ENCODE data around the gene SYCP2.

SYCP2 gene

DNA sequence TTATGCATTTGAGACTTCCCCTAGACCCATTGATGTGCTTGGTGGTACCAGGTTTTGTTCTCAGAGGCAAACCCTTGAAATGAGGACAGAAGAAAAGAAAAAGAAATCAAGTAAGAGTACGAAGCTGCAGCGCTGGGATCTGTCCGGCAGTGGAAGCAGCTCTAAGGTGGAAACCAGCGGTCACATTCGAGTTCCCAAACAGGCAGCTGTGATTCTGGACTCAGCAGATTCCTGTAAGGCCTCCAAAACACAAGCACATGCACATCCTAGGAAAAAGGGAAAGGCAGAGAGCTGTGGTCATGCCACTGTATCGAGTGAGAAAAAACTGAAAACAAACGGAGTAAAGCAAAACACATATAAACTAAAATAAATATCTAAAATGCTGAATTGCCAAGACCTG, 11.3 kb upstream of the SYCP2 start:
- peak; percentile 22 for DNase-seq

DNA sequence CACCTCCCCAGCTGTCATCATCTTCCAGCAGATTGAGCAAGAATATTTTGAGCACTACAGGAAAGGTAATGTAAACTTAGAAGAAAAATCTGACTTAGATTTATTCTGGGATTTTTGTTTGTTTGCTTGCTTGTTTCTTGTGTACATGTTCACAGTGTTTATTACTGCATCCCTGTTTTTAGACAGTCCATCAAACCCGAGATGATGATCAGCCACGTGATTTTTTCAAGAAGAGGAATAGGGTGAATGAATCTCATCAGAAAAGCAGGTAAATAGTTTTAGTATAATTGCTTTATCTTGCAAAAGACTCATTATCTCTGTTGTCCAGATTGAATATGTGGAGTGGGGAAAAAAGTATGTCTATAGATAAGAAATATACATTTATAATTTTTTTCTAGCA, 8.8 kb upstream of the SYCP2 start:
- DNase-seq: no peak

DNA sequence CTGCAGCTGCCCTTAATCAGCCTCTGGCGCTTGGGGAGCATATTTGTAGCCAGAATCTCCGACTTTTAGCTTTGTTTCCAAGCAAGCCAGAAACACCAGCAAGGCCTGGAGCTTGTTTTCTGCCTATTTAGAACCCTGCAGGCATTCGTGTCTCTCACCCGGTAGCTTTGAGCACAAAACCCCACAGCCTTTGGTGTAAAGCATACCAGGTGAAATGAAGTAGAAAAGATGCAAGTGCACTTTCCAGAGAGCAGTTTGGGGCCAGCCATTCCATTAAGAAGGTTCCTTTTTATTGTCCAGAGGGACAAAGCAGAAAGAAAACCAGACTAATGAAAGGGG, 7.5 kb upstream of the SYCP2 start:
- no peak for DNase-seq

DNA sequence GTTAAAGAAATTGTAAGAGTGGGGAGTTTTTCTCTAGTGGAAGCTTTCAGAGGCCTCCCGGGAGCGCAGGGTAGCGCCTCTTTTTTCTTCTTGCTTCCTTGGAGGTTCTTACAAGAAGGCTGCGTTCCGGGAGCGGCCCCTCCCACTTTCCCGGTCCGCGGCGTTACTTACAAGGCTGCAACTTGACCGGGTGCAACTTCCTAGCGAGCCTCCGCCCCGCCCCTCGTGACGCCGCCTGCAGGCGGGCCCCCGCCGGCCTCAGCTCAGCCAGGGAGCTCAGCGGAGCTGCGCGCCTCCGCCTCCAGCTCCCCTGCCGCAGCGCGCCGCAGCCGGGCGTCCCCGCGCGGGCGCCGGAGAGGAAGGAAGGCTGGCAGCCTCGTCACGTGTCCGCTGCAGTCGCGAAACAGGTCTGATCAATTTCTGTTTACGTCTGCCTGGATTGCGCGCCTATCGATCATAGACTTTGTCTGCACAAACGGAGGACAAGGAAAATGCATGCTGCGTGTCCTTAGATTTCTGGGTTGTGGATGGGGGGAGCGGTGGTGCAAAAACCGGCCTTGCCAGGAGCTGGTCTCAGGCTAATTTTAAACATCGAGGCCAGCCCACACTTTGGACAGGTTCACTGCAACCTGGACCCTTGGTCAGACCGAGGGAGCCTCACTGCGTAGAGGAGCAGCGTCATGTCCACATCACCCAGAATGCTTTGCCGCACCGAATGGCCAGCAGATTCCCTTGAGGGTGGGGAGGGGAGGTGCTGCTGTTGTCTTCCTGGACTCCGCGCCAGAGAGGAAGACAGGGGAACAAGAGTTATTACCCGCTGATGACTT, 6.9 kb upstream of the SYCP2 start, which contains the start of the genes FAM217B and PPP1R3D:
FAM217B (plus strand) TSS at position 261 of the 827 bp plus-strand sequence. CDS start 3,555 bp downstream, outside the sequence.
PPP1R3D (minus strand) TSS at position 177 of the 827 bp plus-strand sequence. CDS start 374 bp downstream, outside the sequence.
- DNase-seq: peak; percentile 95

DNA sequence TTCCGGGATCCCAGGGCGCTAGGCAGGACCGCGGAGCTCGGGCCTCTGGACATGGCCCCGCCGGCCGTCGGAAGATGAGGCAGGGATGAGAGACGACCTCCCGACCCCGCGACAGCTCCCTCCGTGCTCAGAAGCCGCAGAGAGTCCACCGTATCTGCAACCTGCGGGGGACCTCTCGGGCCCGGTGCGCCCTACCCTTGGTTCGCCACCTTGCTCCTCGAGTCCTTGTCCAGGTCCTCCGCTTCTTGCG, 6.4 kb upstream of the SYCP2 start:
- no peak for DNase-seq

DNA sequence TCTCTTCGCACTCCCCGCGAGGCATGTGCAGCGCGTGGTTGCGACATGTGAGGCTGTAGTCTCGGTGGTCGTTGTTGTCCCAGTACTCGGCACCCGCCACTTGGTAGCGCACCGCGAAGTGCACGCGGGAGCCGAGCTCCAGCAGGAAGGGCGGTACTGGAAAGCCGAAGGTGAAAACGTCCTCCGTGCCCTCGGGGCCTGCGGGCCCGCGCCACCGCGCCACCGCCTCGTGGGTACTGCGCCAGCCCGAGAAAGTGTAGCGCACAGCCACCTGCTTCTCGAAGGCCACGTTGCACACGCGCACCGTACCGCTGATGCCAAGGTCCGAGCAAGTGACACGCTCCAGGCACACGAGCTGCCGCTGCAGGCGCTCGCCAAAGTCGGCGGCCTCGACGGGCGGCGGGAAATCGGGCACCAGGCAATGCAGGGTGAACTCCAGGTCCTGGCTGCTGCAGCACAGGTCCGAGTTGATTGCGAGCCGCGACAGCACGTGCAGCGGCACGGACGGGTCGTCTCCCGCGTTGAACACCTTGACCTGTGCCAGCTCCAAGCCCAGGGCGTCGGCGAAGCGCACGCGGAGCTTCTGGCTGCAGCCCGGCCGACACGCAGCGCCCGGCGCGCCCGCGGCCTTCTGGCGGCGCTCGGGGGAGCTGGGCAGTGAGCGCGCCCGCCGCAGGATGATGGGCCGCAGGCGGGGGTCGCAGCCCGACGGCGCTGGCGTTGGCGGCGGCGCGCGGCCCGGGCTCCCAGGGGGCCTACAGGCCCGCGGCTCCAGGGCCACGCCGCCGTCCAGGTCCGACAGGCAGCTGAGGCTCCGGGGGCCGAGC, 5.8 kb upstream of the SYCP2 start:
- DNase-seq: no peak

DNA sequence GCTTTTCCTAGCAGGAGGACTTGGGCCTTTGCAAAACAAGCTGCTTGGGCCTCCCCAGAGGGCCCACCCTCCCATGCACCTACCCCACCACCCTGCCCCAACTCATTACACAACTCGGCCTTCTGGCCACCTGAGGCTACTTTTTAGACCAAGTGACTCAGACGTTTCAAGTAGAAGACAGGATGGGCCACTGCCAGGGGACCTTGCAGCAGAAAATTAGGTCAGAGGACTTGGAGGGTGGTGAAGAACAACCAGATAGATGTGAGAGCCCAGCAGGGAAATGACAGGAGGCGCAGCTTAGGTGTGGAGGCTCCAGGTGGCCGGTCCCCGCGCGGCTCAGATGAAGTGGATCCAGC, 5.2 kb upstream of the SYCP2 start:
- peak; percentile 15 for DNase-seq

DNA sequence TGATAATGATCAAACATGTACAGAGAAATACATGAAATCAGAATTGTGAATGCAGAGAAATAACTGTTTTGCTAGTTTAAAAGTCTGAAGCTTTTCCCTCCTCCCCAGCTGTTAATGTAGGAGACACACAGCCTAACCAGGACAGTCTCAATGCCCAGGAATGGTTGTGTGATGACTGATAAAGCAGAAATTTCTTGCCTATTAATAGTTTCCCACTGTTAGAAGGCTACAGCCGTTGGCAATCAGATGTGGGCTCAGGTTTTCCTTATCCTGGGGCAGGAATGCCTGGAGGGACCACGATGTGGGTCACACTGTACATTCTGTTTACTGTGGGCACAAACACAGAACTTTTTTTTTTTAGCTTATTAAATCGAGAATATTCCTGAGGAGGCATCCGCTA, 4.8 kb upstream of the SYCP2 start:
- DNase-seq: no peak

DNA sequence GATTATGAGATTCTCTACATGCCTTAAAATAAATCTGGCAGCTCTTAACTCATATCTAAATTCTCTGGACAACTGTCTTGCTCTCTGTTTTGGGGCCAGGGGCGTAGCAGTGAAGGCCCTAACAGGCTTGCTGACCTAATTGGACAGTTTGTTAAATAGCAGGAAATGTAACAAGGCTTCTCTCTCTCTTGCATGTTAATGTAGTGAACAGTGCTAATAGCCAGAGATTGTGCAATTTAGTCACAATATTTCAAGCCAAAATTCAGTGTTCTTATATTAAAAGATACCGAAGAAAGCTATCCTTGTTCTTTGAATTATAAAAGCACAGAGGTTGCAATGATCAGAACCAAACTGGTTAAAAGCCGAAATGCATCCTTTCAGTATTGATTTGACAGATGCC, 3.7 kb upstream of the SYCP2 start:
- peak; percentile 40 for DNase-seq

DNA sequence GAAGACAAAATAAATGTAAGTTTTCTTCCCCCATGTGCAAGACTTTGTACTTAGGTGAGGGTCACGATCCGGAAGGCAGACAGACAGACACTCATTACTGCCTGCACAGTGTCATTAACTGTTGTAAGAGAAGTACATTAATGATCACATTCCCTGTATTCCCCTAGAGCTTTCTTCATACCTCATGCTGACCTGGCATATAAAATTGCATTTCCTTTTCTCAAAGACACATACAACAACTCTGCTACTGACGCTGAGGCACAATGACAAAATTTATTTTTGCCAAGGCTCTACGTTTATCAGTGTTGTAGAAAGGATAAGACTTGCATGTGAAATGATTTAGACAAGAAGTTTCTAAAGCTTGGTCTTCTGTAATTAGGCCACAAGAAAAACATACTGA, 3.0 kb upstream of the SYCP2 start:
- DNase-seq: no peak

DNA sequence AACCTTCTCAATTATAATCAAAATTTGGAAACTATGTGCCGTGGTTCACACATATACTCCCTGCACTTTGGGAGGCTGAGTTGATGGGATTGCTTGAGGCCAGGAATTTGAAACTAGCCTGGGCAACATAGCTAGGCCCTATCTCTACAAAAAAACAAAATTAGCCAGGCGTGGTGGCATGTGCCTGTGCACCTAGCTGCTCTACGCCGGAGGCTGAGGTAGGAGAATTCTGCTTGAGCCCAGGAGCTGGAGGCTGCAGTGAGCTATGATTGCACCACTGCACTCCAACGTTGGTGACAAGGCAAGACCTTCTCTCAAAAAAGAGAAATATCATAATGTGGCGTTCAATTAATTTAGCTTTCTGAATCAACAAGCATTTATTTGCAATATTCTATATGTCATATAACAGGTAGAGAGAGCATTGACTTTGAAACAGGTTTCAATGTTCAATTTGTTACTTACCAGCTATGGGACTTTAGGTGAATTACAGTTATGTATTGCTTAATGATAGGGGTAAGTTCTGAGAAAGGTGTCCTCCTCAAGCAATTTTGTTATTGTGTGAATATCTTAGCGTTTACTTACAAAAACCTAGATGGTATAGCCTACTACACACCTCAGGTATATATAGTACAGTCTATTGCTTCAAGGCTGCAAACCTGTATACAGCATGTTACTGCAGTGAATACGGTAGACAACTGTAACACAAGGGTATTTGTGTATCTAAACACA, 2.2 kb upstream of the SYCP2 start:
- DNase-seq: no peak

DNA sequence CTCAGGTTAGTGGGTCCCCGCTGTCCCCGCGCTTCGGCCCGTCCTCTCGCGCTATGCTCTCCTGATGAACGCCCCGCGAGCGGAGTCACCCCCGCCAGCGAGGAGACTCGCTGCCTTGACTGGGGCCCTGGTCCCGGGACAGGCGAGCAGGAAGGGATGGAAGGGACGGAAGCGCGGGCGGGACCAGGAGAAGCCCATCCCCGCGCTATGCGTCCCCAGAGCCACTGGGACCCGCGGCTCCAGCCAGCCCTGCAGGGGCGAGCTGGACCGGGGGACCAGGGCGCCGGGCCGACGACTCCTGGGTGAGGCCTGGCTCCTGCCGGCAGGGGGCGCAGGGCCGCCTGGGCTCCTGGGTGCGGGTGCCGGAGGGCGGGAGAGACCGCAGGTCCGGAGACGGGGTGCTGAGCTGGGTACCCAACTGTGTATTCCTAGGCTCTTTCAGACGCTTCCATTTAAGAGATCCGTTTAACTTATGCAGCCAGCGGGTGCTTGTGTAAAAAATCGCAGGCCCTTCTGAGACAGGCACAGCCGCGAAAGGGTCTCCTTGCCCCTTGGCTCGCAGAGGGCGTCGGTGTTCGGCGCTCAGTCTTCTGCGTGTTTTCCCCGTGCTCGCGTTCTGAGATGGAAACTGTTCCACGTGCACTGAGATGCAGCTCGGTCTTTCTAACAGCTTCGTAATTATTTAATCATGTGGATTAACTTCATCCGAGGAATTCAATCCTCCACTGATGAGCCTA, 580 bp upstream of the SYCP2 start:
- DNase-seq: peak; percentile 88

DNA sequence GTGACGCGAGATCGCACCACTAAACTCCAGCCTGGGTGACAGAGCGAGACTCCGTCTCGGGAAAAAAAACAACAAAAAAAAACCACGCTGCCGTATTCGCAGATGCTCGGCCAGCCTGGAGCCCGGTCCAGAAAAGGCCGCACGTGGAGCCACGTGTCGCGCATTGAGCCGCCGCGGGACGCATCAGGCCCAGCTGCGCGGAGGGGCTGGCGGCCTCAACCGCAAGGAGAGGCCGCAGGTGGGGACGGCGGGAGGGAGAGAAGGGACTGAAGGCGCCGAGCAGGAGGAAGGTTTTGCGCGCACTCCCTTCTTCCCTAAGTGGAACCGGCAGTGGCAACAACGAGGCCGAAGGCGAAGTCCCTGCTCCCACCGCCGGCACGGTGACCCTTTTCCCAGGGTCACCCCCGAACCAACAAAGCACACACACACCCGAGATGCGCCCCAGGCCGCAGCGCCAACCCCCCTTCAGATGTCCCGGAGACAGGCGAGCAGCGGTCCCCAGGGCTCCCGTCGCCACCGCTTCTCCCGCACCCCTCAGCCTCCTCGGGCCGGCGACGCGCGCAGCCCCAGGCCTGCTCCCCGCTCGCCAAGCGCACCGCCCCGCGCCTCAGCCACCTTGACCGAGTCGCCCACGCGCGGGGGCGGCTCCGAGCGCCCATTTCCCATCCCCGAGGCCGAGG, 681 bp downstream of the SYCP2 start:
- DNase-seq: no peak

DNA sequence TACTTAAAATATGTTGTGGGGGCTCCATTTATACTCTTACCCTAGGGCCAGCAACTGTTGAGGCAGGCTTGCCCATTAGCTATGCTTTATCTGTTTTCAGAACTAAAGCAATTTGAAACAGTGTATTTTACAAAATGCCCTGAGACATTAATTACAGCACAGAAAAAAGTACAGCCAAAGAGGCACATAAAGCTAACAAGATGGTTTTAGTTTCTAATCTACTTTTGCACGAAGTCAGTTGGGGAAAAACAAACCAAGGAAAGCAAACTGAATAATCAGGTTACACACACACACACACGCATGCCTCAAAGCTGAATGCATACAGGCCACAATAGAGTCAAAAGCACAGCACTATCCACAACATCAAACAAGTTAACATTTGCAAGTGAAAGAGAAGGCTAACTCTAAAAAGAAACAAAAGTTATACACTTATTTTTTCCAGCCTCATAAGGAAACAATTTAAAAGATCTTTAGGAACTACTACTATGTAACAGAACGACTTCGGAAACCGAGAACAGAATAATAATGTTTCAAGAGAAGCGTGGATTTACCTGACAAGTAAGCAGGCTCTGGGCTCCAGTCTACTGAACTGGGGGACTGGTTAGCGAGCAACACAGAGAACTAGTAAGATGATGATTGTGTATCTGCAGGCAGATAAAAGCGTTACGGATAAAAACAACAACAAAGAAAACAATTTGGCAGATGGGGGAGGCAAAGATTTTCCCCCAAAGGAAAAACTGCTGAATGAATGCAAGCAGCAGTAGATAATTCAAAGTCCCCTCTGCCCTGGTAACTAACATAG, 1.7 kb downstream of the SYCP2 start:
- no peak for DNase-seq

DNA sequence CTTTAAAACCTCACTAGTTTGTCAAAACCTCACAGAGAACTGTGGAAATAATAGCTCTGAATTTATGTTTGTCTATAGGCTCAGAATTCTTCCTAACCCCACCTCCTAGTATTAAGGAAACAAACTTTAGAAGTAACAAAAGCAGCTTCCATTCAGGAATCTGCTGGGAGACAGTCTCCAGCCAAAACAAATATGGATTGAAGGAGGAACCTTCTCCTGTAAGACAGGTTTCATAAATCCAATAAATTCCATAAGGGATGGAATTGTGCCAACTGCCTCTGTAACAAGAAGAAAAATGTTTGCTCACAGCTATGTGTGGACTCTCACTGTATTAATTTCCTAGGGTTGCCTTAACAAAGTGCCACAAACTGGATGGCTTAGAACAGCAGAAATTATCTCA, 7.5 kb downstream of the SYCP2 start:
- DNase-seq: no peak

DNA sequence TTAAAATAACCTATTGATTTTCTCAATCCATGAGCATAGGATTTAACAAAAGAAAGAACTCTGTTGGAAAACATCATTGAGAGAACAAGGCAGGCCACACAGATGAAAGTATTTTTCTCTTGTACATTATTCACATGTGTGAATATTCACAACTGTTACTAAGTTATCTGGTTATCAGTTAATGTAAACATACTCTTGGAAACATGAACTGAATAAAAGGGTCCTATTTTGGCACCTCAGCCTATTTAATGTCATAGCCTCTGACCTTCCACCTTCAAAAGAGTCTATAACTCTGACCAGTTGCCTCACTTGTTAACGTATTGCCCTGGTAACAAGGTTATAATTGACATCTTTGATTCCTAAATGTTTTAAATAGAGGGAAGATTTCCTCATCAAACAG, 8.1 kb downstream of the SYCP2 start:
- DNase-seq: no peak

DNA sequence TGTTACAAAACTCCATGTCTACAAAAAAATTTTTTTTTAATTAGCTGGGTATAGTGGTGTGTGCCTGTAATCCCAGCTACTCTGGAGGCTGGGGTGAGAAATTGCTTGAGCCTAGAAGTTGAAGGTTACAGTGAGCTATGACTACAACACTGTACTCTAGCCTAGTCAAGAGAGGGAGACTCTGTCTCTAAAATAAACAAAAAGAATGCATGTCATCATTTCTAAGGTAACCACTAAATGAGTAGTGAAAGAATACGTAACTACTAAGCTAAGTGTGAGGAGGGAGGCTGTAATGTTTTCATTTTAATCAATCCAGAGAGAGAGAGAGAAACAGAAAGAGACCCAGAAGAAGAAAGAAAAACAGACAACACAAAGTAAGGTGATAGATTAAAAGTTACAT, 9.9 kb downstream of the SYCP2 start:
- DNase-seq: no peak

DNA sequence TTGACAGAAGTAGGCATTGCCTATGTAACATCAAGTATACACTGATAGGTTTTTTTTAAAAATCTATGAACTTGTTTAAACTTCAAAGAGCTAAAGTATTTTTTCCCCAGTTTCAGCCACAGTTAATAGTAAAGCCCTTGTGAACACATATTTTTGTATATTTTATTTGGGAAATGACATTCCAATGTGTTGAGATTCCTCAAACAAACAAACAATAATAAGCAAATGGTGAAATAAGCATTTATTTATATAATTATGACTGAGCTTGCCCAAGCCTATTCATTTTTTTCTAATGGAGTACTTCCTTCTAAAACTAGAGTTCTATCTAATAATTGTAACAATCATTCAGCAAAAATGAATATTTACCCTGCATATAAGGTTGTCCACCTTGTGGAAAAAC, 12.5 kb downstream of the SYCP2 start:
- no peak for DNase-seq

DNA sequence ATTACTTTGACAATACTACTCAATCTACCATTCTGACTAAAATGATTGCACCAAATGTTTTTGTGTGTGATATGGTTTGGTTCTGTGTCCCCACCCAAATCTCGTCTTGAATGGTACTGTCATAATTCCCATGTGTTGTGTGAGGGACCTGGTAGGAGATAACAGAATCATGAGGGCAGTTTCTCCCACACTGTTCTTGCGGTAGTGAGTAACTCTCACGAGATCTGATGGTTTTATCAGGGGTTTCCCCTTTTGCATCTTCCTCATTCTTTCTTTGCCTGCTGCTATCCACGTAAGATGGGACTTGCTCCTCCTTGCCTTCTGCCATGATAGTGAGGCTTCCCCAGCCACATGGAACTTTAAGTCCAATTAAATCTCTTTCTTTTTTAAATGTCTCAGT, 20.8 kb downstream of the SYCP2 start:
- DNase-seq: no peak

DNA sequence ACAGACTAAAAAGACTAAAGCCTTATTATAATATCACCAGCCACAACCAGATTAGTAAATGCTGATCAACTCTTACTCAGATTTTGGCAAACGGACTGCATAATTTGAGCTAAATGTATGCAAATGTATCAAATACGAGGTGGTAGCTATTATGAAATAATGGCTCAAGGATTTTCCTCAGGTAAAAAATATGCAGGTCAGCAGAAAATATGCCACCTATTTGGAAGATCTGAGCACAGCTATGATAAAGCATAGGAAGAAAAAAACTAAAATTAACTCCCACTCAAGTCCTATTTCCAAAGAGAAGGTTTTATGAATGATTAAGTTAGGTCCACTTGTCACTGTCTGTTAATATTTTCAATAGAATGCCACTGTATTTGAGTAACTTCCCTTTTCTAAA, 22.4 kb downstream of the SYCP2 start:
- no peak for DNase-seq

DNA sequence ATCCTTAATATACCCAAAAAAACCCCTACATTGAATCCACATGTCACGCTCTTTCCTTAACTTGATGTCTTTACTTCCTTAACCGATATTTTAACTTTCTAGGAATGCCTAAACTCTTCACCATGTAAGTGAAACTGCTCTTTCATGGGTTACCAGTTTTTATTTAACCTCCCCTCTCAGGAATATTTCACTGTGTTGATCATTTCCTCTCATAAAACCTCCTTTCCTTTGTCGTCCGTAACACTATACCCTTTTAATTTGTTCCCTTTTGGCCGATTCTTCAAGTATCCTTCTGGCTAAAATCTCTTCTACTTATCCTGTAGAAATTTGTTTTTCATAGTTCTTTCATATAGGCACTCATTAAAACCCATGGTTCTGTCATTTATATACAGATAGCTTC, 24.6 kb downstream of the SYCP2 start:
- no peak for DNase-seq

DNA sequence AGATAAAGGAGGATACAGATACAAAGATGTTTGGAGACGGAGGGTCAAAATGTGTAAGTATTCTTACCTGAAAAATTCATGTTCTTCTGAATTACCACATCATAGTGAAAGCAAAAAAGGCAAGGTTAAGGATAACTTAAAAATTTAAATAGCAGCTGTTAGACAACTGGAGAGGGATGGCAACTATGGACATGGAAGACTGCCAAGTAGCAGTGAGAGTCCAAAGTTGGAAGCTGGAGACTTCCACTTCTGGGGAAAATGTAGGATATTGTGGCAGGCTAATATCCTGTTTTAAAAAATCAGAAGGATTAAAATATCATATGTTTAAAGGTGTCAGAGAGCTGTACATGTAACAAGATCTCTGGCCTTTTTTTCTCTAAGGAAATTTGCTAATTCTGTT, 29.8 kb downstream of the SYCP2 start:
- DNase-seq: no peak

Measured in midbrain (tissue), 1 donor.